IPS-11a (cell line): ENCODE data around the gene CAMKK1.
"Not testable (repeated sequence)": the region's sequence is repeated elsewhere in the genome, so short reads cannot be mapped to it uniquely, and the experiment has no call there.

Experiments
- H3K4me3 ChIP-seq: one replicate; pipeline ENCODE4 v1.5.1; 2013; ENCODE audit warnings: low read depth, low read length, control low read depth

The CAMKK1 gene

DNA sequence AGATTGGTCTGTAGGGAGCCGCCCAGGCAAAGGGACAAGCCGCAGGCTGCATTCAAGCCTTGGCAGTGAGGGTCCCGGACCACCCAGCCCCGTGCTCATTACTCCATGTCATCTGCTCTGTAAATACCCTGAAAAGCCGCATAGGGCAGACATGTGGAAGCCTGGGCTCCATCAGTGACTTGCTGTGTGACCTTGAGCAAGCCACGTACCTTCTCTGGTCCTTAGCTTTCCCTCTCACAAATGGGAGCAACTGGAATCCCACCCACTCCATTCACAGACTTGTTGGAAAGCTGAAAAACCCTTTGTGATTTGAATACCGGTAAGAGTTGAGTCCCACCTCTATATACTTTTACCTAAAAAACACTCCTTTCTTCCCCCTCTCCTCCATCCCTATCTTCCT is 11.9 kb downstream of the CAMKK1 start:
- H3K4me3 ChIP-seq = no peak overlapping the region

DNA sequence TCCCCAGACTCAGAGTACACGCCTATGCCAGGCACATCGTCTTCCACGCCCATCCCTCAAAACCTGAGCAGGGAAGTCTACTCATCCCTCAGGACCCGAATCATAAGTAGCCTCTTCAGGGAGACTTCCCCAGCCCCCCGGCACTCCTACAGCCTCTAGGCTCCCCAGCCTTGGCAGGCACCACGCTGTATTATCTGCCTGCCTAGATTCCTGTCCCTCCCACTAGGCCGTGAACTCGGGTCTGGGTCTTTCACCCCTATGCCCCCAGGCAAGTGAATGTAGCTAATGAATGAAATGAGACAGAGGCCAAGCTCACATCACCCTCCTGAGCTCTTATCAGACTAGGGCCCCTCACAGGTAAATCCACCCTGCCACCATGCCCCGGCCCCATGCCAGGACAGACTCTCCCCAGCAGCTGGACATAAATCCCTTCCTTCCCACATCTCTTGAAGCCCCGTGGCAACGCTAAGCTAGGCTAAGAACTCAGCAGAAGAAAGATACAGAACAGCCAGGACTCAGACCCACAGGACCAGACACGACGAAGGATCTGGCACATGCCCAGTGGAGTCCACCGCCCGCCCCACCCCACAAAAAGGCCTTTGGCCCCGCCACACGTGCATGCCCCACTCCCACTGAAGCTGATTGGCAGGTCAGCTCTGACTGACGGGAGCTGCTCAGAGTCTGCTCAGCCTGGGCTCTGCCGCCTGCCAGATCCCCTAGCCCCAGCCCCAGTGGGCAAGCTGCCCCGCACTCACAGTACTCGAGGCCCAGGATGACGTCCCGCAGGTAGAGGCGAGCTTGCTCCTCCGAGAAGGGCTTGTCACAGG is 13.0 kb downstream of the CAMKK1 start:
- H3K4me3 ChIP-seq = no peak overlapping the region

DNA sequence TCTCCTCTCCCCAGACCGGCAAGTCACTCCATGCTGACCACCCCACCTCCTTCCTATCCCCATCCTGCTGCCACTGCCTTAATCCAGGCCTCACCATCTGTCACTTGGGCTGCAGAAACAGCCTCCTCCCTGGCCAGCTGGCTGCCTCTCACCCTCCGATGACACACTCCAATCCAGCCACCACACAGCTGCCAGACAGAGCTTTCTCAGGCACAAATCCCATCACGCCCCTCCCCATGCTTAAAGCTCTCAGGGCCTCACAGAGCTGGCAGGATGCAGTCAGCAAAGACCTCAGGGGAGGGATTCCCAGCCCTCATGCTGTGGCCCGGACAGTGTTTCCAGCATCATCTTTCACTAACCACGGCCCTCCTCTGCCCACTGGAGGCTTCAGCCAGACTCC is 13.7 kb downstream of the CAMKK1 start:
- H3K4me3 ChIP-seq = no peak overlapping the region

DNA sequence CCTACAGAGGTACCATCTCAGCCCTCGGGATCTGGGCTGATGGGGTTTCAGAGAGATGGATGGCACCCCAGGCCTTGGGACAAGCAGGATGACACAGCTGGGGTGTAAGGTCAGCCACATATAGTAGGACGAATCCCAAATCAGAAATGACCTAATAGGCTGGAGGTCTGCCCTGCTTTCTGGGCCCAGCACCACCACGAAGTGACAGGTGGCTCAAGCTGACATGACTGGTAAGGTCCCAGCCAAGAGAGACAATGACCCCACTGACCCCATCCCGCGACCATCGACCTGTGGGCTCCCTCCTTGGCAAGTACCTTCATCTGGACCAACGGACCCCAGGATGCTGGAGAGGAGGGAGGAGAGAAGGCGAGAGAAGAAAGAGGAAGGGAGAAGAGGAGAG is 15.6 kb downstream of the CAMKK1 start:
- H3K4me3 ChIP-seq = no peak overlapping the region

DNA sequence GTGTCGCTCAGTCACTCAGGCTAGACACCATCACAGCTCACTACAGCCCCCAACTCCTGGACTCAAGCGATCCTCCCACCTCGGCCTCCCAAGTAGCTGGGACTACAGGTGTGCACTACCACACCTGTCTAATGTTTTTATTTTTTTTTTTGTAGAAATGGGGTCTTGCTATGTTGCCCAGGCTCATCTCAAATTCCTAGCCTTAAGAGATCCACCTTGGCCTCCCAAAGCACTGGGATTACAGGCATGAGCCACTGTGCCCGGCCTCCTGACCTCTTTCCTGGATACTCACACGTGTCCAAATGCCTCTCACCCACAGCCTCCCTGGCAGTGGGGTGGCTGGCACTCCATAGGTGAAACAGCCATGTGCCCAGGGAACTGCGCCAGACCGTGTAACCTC is 17.5 kb downstream of the CAMKK1 start:
- H3K4me3 ChIP-seq = no peak overlapping the region

DNA sequence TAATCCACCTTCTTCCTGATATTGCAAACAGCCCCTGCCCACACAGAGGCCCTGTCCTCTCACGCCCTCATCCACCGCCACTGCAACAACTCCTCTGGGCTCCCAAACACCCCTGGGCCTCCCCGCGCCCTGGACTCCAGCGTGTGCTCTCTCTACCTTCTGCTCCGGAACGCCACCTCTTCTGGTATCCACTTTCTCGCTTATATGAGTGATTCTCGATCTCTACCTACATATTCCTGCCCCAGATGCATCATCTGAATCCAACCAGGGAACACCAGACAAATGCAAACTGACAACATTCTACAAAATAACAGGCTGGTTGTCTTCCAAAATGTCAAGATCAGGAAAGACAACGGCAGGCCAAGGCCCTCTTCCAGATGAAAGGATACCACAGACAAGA is 19.0 kb downstream of the CAMKK1 start:
- no peak overlapping the region for H3K4me3 ChIP-seq

DNA sequence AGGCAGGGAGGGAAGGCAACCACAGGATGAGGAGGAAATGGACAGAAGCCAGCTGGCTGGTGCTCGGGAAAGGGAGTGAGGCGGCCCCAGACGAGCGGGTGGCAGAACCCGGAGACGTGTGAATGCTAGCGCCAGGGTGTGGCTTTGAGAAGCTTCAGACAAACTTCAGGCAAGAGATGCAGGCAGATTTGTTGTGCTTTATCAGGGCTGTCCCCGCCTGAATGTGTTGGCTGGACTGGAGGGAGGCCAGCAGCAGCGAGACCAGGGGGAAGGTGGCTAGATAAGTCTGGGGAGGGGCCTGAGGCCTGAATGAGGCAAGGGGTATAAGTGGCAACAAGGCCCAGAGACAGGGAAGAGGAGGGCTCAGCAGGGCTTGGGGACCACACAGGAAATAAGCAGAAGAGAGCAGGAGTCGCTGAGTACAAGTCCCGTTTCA is 22.0 kb downstream of the CAMKK1 start:
- H3K4me3 ChIP-seq = no peak overlapping the region

DNA sequence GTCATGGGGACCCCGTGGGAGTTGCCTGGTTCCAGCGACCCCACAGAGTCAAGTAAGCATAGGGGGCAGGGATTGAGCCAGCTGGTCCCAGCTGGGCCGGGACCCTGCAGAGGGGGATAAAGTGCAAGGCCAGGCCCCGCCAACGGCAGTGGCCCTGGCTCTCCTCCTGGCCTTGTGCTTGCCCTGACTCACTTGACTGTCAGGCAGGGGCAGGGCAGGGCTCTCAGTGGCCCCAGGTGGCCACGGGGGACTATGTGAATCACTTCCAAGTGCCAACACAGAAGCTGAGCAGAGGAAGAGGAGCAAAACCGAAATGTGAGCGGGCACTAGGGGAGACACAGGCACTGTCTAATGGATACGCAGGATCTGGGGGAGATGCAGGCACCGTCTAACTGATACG is 25.2 kb downstream of the CAMKK1 start:
- no peak overlapping the region for H3K4me3 ChIP-seq

DNA sequence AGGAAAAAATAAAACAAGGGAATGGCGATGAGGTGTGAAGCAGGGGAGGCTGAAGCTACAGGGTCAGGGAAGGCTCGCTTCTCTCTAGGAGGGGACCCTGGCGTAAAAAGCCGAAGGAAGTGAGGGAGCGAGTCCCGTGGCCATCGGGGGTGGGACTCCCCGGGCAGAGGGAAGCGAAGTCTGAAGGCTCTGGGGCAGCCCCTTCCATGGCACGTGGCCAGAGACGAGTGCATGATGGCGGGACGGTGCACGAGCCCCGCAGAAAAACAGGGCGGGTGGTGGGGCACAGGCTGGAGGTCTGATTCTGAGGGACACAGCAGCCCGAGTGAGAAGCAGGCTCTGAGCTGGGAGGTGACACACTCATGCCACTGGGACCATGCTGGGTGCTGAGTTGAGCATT is 25.7 kb downstream of the CAMKK1 start:
- no peak overlapping the region for H3K4me3 ChIP-seq

DNA sequence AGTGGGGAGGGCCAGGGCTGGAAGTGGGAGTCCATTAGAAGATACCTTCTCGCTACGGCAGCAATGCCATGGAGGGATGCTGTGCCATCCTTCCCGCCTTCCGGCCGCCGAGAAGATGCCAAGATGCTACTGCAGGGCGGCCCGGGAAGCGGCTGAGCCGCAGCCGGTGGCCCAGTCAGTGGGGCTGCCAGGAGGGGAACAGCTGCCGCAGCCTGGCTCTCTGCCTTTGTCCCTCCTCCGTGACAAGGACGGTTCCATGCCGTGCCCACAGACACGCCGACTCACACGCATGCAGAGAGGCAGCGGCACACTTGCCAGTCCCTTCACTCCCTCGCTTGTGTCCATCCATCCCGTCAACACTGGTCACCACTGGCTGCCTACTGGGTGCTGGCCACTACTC is 26.6 kb downstream of the CAMKK1 start:
- H3K4me3 ChIP-seq = no peak overlapping the region

DNA sequence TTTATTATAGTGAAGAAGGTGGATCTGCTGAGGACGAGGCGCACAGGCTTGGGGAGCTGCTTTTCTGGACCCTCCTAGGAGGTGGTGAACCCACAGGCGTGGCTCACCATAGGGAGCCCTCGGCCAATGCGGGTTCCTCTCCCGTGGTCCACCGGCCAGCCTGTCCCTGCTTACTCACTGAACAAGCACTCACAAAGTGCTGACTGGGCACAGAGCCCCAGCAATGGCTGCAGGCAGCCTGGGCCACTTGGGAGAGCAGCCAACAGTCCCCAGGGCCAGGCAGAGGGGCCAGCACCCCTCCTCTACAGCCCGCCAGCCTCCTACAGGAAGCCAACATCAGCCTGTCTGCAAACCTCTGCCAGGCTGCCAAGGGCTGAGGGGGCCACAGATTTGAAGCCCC is 27.7 kb downstream of the CAMKK1 start:
- H3K4me3 ChIP-seq = no peak overlapping the region

DNA sequence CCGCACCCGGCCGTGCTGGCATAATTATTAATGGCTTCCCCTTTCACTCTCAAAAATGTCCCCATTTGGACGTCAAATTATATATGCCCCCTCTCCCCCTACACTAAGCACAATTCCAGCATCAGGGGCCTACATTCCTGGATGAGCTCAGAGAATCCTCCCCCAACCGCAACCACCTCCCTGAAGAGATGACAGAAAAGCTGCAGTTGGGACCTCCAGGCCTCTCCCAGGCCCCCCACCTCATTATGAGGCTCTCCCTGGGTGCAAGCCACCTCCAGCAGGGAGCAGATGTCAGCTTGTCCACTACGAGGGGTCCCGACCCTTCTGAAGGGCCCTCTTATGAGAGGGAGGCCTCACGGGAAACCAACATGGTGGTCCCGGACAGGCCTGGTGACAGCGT is 28.3 kb downstream of the CAMKK1 start:
- H3K4me3 ChIP-seq = no peak overlapping the region

DNA sequence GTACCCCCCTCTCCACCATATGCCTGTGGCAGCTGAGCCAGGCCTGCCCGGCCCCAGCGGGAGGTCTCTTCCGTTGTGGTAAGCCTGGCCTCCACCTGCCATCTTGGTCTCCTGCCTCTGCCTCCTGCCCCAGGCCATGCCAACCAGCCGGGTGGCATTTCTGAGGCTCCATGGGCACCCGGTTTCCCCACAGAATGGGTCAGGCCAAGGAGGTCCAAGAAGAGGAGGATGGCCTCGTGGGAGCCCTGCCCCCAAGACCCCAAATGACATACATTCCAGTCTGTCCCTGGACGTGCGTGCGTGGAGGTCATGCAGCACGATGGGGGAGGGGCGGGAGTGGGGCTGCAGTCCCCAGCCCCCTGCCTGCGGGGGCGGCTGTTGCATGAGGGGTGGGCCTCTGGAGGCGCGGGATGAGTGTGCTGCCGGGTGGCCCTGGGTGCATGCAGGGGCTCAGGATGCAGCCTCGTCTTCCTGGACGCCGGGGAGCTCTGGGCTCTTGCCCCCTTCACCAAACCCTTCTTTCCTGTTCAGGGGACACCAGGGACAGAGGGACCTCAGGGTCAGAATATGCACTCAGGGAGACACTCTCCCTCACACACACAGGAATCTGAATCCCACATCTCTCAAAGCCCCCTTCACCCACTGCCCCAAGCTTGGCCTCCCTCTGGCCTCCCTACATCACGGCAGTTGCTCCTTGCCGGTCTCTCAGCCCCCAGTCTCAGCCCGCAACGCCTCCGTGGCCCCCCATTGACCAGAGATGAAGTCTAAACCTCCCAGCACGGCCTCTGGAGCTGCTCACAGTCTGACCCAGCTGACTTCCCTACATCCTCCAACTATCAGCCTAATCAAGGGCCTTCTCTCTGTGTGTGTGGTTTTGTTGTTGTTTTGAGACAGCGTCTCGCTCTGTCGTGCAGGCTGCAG is 30.8 kb downstream of the CAMKK1 start:
- no peak overlapping the region for H3K4me3 ChIP-seq

DNA sequence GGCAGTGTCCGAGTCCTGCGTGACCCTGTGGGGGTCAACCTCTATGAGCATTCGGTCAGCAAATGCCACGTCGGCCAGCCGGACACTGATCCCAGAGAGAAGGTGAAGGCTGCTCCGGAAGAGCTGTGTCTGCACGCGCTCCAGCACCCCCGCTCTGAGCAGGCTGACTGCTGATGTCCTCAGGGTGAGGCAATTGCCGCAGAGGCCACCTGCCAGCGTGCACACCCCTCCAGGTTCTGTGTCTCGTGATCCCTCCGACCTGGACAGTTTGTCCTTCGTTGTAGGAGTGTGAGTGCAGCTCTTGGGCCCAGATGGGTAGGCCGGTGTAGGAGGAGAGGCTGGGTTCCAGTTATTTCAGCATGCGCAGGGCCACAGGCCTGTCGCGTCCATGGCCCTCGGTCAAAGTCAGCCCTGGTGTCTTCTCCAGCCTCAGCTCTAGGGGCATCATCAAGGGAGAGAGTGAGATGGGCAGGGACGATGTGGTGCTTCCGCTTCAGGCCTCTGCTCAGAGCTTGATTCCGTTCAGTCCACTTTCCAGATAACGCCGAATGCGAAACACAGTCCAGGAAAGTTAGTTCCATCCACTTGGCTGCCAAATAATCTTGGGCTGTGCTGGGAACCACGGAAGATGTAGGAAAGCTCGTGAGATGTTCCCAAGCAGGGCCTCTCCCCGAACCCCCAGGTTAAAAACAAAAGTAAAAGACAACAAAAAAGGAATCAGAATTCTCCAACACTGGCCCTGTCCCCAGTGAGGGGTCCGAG is 31.7 kb downstream of the CAMKK1 start:
- no peak overlapping the region for H3K4me3 ChIP-seq

DNA sequence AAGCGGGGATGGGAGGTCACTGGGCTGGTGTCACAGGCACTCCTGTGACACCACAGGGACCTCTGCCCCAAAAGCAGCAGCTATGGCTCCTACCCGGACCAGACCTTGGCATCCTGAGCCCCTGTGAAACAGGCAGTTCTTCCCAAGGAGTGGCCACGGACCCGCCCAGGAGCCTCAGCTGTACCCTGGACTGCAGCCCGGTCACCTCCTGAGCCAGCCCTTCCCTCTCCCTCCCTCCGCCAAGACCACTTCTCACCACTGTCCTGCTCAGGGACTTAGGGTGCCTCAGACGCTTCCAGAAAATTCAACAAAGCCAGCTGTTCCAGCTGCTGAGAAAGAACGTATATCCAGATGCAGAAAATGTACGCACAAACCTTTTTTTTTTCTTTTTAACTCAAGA is 32.9 kb downstream of the CAMKK1 start:
- no peak overlapping the region for H3K4me3 ChIP-seq

DNA sequence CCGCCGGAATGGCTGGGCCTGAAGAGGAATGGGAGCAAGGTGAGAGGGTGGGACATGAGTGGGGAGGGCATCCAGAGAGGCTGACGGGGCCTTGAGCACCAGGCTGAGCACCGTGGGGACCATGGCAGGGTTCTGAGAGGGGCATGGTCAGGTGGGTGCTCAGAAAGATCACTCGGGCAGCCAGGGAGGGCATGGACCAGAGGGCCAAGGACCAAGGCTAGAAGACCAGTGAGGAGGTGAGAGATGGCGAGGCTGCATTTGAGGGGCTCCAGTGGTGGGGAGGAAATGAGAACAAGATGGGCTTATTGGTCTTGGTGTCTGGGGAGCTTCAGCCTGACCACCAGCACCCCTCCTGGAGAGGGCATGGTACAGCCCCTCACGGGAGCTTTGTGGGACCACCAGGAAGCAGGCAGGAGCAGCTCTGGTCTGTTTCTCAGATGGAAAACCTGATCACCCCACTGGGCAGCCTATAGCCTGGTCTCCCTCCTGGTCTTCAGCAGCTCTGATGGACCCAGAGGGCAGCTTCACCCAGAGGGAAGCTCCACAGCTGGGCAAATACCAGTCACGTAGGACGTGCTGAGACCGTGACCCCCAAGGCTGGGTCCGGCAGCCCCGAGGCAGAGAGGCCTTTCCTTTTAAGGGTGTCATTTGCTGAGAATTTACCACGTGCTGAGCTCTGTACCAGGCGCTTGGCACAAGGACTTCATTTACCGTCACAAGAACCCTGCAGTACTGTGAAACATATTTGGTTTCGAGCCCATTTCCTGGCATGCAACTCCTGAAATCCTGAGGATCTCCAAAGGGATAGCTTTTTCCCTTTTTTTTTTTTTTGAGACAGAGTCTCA is 35.4 kb downstream of the CAMKK1 start:
- H3K4me3 ChIP-seq = no peak overlapping the region

DNA sequence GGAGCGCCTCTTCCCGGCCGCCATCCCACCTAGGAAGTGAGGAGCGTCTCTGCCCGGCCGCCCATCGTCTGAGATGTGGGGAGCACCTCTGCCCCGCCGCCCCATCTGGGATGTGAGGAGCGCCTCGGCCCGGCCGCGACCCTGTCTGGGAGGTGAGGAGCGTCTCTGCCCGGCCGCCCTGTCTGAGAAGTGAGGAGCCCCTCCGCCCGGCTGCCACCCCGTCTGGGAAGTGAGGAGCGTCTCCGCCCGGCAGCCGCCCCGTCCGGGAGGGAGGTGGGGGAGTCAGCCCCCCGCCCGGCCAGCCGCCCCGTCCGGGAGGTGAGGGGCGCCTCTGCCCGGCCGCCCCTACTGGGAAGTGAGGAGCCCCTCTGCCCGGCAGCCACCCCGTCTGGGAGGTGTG is 38.6 kb downstream of the CAMKK1 start:
- not testable (repeated sequence) for H3K4me3 ChIP-seq

DNA sequence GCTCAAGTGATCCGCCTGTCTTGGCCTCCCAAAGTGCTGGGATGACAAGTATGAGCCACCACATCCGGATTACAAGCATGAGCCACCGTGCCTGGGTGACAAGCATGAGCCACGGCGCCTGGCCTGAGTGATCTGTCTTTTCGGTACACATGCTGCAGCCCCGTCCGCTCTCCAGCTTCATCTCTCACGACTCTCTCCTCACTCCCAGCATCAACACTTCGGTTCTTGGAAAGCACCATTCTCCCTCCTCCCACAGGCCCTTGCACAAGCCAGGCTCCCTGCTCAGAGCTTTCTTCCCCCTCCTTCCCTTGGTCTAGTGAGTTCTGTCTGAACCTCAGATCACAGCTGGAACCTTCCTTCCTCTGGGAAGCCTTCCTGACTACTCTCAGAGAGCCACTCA is 40.3 kb downstream of the CAMKK1 start:
- no peak overlapping the region for H3K4me3 ChIP-seq

DNA sequence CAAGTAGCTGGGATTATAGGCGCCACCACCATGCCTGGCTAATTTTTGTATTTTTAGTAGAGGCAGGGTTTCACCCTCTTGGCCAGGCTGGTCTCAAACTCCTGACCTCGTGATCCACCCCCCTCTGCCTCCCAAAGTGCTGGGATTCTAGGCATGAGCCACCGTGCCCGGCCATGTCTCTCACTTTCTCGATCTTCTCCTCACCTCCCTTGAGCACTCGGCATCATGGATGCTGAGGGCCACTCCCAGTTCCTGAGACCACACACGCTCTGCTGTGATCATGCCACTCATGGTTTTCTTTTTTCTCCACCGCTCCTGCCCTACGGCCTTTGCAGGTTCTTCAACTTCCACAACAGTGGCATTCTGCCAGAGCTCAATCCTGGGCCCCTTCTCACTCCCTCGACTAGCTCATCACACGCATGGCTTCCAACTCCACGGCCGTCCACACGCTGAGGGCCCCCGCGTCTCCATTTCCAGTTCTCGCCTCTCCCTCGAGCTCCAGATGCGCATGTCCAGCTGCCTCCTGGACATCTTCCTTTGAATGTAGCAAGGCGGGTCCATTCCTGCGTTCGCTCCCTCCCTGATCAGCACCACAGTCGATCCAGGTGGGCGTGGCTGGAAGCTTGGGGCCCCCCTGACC is 41.3 kb downstream of the CAMKK1 start:
- no peak overlapping the region for H3K4me3 ChIP-seq

DNA sequence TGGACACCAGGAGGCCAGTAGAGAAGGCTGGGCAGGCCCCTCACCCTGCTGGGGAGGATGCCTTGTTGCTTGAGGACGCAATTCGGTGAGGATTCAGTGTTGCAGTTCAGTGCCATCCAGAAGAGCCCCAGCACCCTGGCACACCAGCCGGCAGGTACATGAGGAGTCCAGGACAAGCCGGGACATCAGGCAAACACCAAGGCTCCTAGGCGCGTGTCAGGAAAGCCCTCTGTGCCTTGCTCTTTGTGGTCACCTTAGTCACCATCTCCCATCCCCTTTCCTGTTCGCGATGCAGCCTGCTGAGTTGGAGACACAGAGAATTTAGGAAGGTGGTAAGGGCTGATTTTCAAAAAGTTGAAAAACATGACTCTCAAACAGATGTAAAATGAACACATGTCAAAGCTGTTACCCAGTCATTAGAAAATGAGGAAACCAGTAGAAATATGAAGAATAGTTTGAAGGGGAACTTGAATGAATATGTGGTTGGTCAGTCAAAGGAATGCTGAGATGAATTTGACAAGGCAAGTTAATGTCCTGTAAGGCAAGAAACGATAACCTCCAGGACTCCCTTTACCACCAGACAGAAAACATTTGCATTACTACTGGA is 44.5 kb downstream of the CAMKK1 start:
- H3K4me3 ChIP-seq = no peak overlapping the region
